ENCODE measurements around the gene ATP8B2. TPM values are rescaled to one million over a fixed set of nuclear protein-coding genes. Genes with fewer than 3 reads are reported as not detected.
"Not testable (repeated sequence)": the region's sequence is repeated elsewhere in the genome, so short reads cannot be mapped to it uniquely, and the experiment has no call there.

ATP8B2 gene
- total RNA-seq, 2 experiments from 2014 or later: 28.2 to 28.7 TPM

DNA sequence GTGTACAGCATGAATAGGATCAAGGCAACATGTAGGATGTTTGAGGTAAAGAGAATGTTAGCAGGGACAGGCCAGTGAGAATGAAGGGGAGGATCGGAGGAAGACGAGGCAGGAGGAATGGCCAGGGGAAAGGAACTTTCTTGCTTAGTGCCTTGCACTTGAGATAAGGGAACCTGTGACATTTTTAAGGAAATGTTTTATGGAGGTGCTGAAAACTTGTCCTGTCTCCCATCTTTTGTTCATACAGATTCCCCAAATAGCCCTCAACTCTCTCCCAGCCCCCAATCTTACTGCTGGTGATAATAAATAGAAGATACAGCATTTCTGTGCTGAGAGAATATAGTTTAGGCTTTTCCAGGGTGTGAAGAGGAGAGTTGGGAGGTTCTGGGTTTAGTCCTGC is 13.6 kb downstream of the ATP8B2 start:
- no peak overlapping the region for H3K4me3 Mint-ChIP-seq
- H3K27ac Mint-ChIP-seq: peak overlapping the region; percentile 4
- CTCF ChIA-PET: interaction anchor here (1.0 to 8.4 kb wide), 2 partner anchors 10 to 14 kb away, joined by 5 to 143 read pairs; partner anchors contain the start of gene ATP8B2

DNA sequence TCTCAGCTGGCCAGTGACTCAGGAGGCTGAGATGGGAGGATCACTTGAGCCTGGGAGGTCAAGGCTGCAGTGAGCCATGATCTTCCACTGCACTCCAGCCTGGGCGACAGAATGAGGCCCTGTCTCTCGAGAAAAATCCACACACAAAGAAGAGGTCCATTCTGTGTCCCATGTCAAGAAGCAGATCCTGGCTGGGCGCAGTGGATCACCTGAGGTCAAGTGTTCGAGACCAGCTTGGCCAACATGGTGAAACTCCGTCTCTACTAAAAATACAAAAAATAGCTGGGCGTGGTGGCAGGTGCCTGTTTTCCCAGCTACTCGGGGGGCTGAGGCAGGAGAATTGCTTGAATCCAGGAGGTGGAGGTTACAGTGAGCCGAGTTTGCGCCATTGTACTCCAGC is 16.0 kb downstream of the ATP8B2 start:
- H3K9me3 Mint-ChIP-seq; H3K27me3 Mint-ChIP-seq (ENCODE audit: low read depth); H3K4me3 Mint-ChIP-seq; intact Hi-C loops (cut with micrococcal nuclease); DNase-seq: not testable (repeated sequence)
- peaks cover 70% of the 10 kb centered on the region for H3K36me3 Mint-ChIP-seq (ENCODE audit: low read depth)
- H3K27ac Mint-ChIP-seq: peak overlapping the region; percentile 57
- H3K4me1 Mint-ChIP-seq (ENCODE audit: low read depth): peaks cover 86% of the 10 kb centered on the region
- CTCF ChIA-PET: interaction anchor here (1.7 to 14.8 kb wide), 3 partner anchors 11 to 13 kb away, joined by 4 to 234 read pairs (median 6); partner anchors contain the start of gene ATP8B2

More for the DNA sequence above, 13.6 kb downstream of the ATP8B2 start:
- Mint-ChIP-seq H3K36me3 (ENCODE audit: low read depth) (peaks cover 58% of the 10 kb centered on the region), H3K27me3 (ENCODE audit: low read depth) (no peaks in the 10 kb centered on the region), H3K9me3 (no peaks in the 10 kb centered on the region), H3K4me1 (ENCODE audit: low read depth) (peaks cover 79% of the 10 kb centered on the region)
- no peak for DNase-seq
- intact Hi-C loops (cut with micrococcal nuclease): no loop called here

DNA sequence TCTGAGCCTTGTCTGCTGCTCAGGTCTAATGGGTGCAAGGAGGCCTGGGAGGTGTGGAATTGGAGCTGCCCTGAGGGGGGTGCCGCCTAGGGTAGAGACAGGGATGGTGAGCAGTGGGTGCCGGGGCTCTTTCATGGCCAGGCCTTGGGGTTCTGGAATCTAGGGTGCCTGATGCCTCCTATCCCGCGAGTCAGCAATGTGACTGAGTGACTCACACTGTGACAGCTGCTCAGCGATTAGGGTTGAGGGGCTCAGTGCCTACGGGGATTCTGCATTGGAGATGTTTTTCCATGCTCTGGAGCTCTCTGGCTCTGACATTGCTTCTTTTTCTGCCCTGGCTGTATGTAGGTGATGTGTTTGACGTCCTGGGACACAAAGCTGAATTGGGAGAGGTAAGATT is 16.8 kb downstream of the ATP8B2 start:
- peak; percentile 34 for DNase-seq
- CTCF ChIA-PET: interaction anchor here (0.5 to 14.8 kb wide), 4 partner anchors 10 to 200 kb away, joined by 3 to 234 read pairs (median 5); partner anchors contain the start of gene ATP8B2
- H3K36me3 Mint-ChIP-seq (ENCODE audit: low read depth): peaks cover 74% of the 10 kb centered on the region
- H3K27ac Mint-ChIP-seq: peak overlapping the region; percentile 89
- peaks cover 90% of the 10 kb centered on the region for H3K4me1 Mint-ChIP-seq (ENCODE audit: low read depth)
- H3K4me3 Mint-ChIP-seq: peak overlapping the region; percentile 63
- H3K9me3 Mint-ChIP-seq: no peaks in the 10 kb centered on the region
- intact Hi-C loops (cut with micrococcal nuclease): loop anchor here (2.0 kb wide), 1 partner anchor 15 kb away; no protein-coding TSS in a partner anchor
- no peaks in the 10 kb centered on the region for H3K27me3 Mint-ChIP-seq (ENCODE audit: low read depth)

DNA sequence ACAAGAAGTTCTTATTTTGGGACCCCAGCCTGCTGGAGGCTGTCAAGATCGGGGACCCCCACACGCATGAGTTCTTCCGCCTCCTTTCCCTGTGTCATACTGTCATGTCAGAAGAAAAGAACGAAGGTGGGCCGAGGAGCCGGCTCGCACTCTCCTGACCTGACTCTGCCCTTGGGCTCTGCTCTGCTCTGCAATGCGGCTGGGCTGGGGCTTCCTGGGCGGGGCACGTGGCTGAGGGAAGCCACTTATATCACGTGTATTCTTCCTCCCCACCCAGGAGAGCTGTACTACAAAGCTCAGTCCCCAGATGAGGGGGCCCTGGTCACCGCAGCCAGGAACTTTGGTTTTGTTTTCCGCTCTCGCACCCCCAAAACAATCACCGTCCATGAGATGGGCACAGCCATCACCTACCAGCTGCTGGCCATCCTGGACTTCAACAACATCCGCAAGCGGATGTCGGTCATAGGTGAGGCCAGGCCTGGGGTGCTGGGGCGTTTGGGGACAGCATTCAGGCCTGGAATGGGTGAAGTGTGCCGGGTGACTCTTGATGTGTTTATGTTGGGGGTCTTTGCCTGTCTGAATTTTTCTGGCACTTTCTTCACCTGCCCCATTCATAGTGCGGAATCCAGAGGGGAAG is 17.6 kb downstream of the ATP8B2 start:
- intact Hi-C loops (cut with micrococcal nuclease): loop anchor here (1.0 to 2.0 kb wide), 2 partner anchors 13 to 16 kb away; no protein-coding TSS in a partner anchor
- peak; percentile 79 for DNase-seq
- CTCF ChIA-PET: interaction anchor here (14.8 kb wide), 1 partner anchor 14 kb away, joined by 234 read pairs; the partner anchor contains the start of gene ATP8B2
- Mint-ChIP-seq H3K4me1 (ENCODE audit: low read depth) (peaks cover 86% of the 10 kb centered on the region), H3K27me3 (ENCODE audit: low read depth) (no peaks in the 10 kb centered on the region), H3K27ac (peak overlapping the region; percentile 89), H3K36me3 (ENCODE audit: low read depth) (peaks cover 70% of the 10 kb centered on the region), H3K9me3 (no peaks in the 10 kb centered on the region), H3K4me3 (peak overlapping the region; percentile 63)

DNA sequence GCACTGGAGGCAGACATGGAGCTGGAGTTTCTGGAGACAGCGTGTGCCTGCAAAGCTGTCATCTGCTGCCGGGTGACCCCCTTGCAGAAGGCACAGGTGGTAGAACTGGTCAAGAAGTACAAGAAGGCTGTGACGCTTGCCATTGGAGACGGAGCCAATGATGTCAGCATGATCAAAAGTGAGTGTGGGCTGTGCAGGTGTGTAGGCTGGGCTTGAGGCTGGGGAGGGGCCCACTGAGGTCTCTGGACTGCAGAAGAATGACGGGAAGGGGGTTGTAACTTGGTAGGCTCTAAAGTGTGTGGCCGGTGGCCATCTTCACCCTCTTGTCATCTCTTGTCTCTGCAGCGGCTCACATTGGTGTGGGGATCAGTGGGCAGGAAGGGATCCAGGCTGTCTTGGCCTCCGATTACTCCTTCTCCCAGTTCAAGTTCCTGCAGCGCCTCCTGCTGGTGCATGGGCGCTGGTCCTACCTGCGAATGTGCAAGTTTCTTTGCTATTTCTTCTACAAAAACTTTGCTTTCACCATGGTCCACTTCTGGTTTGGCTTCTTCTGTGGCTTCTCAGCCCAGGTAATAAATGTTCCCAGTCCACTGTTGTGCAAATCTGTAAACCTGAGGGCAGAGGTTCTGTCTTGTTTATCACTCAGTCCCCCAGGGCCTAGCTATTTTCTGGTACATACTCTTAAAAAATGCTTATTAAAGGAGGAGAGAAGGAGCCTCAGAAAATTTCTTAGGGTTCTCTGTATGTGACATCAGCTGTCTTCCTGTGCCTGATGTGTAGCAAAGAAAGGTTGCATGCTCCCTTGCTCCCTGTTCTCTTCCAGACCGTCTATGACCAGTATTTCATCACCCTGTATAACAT is 19.9 kb downstream of the ATP8B2 start:
- DNase-seq: peak; percentile 86
- Mint-ChIP-seq H3K27ac (peak overlapping the region; percentile 68), H3K4me3 (peak overlapping the region; percentile 33), H3K27me3 (ENCODE audit: low read depth) (no peaks in the 10 kb centered on the region), H3K36me3 (ENCODE audit: low read depth) (peaks cover 67% of the 10 kb centered on the region), H3K4me1 (ENCODE audit: low read depth) (peaks cover 72% of the 10 kb centered on the region), H3K9me3 (no peaks in the 10 kb centered on the region)
- CTCF ChIA-PET: interaction anchor here (0.6 to 14.8 kb wide), 13 partner anchors 8 to 214 kb away, joined by 3 to 234 read pairs (median 5); partner anchors contain the start of gene ATP8B2
- intact Hi-C loops (cut with micrococcal nuclease): loop anchor here (2.0 kb wide), 1 partner anchor 72 kb away; the partner anchor contains the start of gene HAX1

DNA sequence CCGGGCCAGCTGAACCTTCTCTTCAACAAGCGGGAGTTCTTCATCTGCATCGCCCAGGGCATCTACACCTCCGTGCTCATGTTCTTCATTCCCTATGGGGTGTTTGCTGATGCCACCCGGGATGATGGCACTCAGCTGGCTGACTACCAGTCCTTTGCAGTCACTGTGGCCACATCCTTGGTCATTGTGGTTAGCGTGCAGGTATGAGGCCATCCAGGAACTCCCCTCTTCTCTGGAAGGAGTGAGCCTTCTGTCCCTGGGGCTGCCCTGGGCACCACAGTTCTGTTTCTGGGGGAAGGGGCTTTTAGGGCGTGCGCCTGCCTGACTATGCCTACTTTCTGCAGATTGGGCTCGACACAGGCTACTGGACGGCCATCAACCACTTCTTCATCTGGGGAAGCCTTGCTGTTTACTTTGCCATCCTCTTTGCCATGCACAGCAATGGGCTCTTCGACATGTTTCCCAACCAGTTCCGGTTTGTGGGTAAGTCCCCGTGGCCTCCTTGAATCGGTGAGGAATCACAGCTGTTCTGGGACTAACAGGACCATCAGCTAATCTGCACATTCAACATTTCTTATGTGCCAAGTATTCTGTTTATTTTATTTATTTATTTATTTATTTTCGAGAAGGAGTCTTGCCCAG is 21.1 kb downstream of the ATP8B2 start:
- H3K4me1 Mint-ChIP-seq (ENCODE audit: low read depth): peaks cover 63% of the 10 kb centered on the region
- intact Hi-C loops (cut with micrococcal nuclease): no loop called here
- H3K36me3 Mint-ChIP-seq (ENCODE audit: low read depth): peaks cover 55% of the 10 kb centered on the region
- no peak overlapping the region for H3K4me3 Mint-ChIP-seq
- H3K27me3 Mint-ChIP-seq (ENCODE audit: low read depth): no peaks in the 10 kb centered on the region
- CTCF ChIA-PET: interaction anchor here (0.5 to 14.8 kb wide), 7 partner anchors 8 to 60 kb away, joined by 3 to 234 read pairs (median 4); partner anchors contain the start of gene ATP8B2
- peak overlapping the region; percentile 68 for H3K27ac Mint-ChIP-seq
- no peaks in the 10 kb centered on the region for H3K9me3 Mint-ChIP-seq
- no peak for DNase-seq

DNA sequence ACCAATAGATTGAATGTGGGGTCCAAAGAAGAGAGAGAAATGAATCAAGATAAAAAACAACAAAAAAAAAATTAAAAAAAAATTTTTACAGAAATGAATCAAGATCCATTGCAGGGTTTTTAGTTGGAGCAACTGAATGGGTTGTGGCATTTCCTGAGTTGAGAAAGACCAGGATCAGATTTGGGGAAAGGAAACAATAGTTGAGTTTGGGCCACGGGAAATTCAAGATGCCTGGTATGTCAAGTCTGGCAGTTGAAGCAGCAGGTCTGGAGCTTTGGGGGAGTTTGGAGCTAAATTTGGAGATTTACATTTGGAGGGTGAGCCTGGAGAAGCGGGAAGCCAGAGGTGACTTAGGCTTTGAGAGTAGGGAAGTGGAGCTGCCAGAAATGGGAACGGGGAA is 22.6 kb downstream of the ATP8B2 start:
- no peak for DNase-seq
- H3K4me1 Mint-ChIP-seq (ENCODE audit: low read depth): peaks cover 56% of the 10 kb centered on the region
- H3K27me3 Mint-ChIP-seq (ENCODE audit: low read depth): no peaks in the 10 kb centered on the region
- no peaks in the 10 kb centered on the region for H3K9me3 Mint-ChIP-seq
- H3K36me3 Mint-ChIP-seq (ENCODE audit: low read depth): peaks cover 42% of the 10 kb centered on the region
- peak overlapping the region; percentile 55 for H3K27ac Mint-ChIP-seq
- CTCF ChIA-PET: interaction anchor here (1.6 to 14.8 kb wide), 2 partner anchors 12 to 19 kb away, joined by 3 to 234 read pairs; partner anchors contain the start of gene ATP8B2
- intact Hi-C loops (cut with micrococcal nuclease): loop anchor here (1.0 kb wide), 1 partner anchor 130 kb away; no protein-coding TSS in a partner anchor
- H3K4me3 Mint-ChIP-seq: no peak overlapping the region

DNA sequence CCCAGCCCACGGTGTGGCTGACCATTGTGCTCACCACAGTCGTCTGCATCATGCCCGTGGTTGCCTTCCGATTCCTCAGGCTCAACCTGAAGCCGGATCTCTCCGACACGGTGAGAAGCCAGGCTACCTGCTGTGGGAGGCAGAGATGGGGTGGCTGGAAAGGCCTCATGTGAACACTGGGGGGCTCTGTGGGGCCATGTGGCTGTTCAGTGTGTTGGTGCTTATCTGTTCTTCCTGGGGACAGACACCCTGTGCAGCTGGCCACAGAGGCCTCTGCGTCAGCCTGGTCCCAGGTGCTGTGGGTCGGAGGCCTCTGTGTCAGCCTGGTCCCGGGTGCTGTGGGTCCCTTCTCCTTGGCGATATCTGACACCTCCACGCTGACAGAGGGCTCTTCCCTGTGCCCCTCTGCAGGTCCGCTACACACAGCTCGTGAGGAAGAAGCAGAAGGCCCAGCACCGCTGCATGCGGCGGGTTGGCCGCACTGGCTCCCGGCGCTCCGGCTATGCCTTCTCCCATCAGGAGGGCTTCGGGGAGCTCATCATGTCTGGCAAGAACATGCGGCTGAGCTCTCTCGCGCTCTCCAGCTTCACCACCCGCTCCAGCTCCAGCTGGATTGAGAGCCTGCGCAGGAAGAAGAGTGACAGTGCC is 23.2 kb downstream of the ATP8B2 start:
- H3K27ac Mint-ChIP-seq: no peak overlapping the region
- H3K4me1 Mint-ChIP-seq (ENCODE audit: low read depth): peaks cover 56% of the 10 kb centered on the region
- intact Hi-C loops (cut with micrococcal nuclease): loop anchor here (1.0 kb wide), 1 partner anchor 130 kb away; no protein-coding TSS in a partner anchor
- no peak overlapping the region for H3K4me3 Mint-ChIP-seq
- no peaks in the 10 kb centered on the region for H3K27me3 Mint-ChIP-seq (ENCODE audit: low read depth)
- no peaks in the 10 kb centered on the region for H3K9me3 Mint-ChIP-seq
- H3K36me3 Mint-ChIP-seq (ENCODE audit: low read depth): peaks cover 36% of the 10 kb centered on the region
- peak; percentile 37 for DNase-seq
- CTCF ChIA-PET: interaction anchor here (0.6 to 14.8 kb wide), 4 partner anchors 19 to 537 kb away, joined by 3 to 234 read pairs (median 4); partner anchors contain the start of gene ATP8B2

DNA sequence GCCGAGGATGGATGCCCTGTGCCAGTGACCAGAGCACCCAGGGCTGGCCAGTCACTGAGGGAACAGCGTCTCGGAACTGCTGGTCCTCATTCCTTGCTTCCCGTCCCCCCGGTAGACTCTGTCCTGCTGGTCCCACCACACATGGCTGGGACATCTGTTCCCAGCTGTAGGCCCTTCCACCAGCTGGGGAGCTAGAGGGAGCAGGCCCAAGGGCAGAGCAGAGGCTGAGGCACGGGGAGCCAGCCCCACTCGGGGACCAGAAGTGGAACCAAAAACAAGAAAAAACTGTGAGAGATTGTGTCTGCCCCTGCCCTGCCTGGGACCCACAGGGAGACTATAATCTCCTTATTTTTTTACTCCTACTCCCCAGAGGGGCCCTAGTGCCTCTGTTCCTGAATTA is 23.8 kb downstream of the ATP8B2 start:
- peak overlapping the region; percentile 5 for H3K27ac Mint-ChIP-seq
- CTCF ChIA-PET: interaction anchor here (0.6 to 14.8 kb wide), 4 partner anchors 20 to 536 kb away, joined by 3 to 234 read pairs (median 4); partner anchors contain the start of gene ATP8B2
- H3K4me3 Mint-ChIP-seq: no peak overlapping the region
- H3K27me3 Mint-ChIP-seq (ENCODE audit: low read depth): no peaks in the 10 kb centered on the region
- intact Hi-C loops (cut with micrococcal nuclease): no loop called here
- peaks cover 56% of the 10 kb centered on the region for H3K4me1 Mint-ChIP-seq (ENCODE audit: low read depth)
- no peaks in the 10 kb centered on the region for H3K9me3 Mint-ChIP-seq
- peaks cover 31% of the 10 kb centered on the region for H3K36me3 Mint-ChIP-seq (ENCODE audit: low read depth)
- no peak for DNase-seq

DNA sequence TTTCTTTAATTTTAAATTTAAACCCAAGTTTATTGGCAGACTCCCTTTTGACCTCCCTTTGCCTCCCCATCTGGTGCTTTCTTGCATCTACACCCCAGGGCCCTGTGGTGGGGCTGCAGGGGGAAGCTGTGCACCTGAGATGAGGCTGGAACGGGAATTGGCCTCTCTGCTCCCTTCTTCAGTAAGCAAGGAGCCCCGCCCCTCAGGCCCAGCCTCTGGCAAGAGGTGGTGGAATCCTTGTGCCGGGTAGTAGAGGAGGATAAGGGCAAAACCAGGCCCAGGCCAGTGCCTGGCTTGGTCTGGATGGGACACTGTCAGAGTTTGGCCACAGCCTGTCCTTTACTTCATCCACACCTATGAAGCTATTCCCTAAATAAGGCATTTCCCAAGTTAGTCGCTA is 25.1 kb downstream of the ATP8B2 start:
- H3K36me3 Mint-ChIP-seq (ENCODE audit: low read depth): peaks cover 19% of the 10 kb centered on the region
- H3K27ac Mint-ChIP-seq: no peak overlapping the region
- H3K4me1 Mint-ChIP-seq (ENCODE audit: low read depth): peaks cover 47% of the 10 kb centered on the region
- intact Hi-C loops (cut with micrococcal nuclease): no loop called here
- H3K27me3 Mint-ChIP-seq (ENCODE audit: low read depth): no peaks in the 10 kb centered on the region
- no peak overlapping the region for H3K4me3 Mint-ChIP-seq
- H3K9me3 Mint-ChIP-seq: no peaks in the 10 kb centered on the region
- CTCF ChIA-PET: interaction anchor here (1.4 to 14.8 kb wide), 3 partner anchors 21 to 196 kb away, joined by 3 to 234 read pairs (median 4); partner anchors contain the start of gene ATP8B2
- no peak for DNase-seq
